C4-2B (cell line): ENCODE measurements around the gene EFR3B.

Experiments used
- CTCF ChIP-seq: fragments of 450-650 bp; conservative IDR thresholded peaks from 2 replicates; pipeline ENCODE4 v1.5.1; 2017; ENCODE audit warnings: mild to moderate bottlenecking
- ZFX ChIP-seq: fragments of 450-650 bp; IDR thresholded peaks from 2 replicates; pipeline ENCODE4 v1.6.1; 2017

GRCh38 chr2:25021791-25022362 lies 20.0 kb upstream of the EFR3B start:
- TF ChIP-seq CTCF, result no peak
- TF ChIP-seq ZFX, result no peak
